Tibial nerve (tissue), 4 donors: ENCODE measurements around the gene S100A1. TPM values are rescaled to one million over a fixed set of nuclear protein-coding genes. Genes with fewer than 3 reads are reported as not detected.
"Not testable (repeated sequence)": the region's sequence is repeated elsewhere in the genome, so short reads cannot be mapped to it uniquely, and the experiment has no call there.

Experiments used
- DNase-seq, 2 donors: peaks; one replicate each; pipeline ENCODE4 v3.0.0-alpha.2; 2019; ENCODE audit warnings: low spot score in 2 of 2
- H3K27ac ChIP-seq, 4 donors: fragments of 200-600 bp; sonication (generic) in 3 of 4; one replicate each; pipeline ENCODE4 v1.5.1; 2017 to 2019; ENCODE audit warnings: mild to moderate bottlenecking in 1 of 4
- H3K27me3 ChIP-seq, 2 donors: fragments of 200-600 bp; sonication (generic) in 1 of 2; one replicate each; pipeline versions ENCODE4 v1.5.1 to v1.6.0; 2017 to 2019
- H3K36me3 ChIP-seq, 3 donors: fragments of 200-600 bp; sonication (generic); one replicate each; pipeline ENCODE4 v1.5.1; 2018 to 2019
- H3K4me1 ChIP-seq, 4 donors: fragments of 200-600 bp; sonication (generic) in 3 of 4; one replicate each; pipeline ENCODE4 v1.5.1; 2017 to 2019
- H3K4me3 ChIP-seq, 4 donors: fragments of 200-600 bp; sonication (generic) in 3 of 4; one replicate each; pipeline ENCODE4 v1.5.1; 2017 to 2019; ENCODE audit warnings: mild to moderate bottlenecking in 1 of 4, moderate library complexity in 1 of 4
- H3K9me3 ChIP-seq, 4 donors: fragments of 200-600 bp; sonication (generic) in 3 of 4; one replicate each; pipeline ENCODE4 v1.5.1; 2017 to 2019
- CTCF ChIP-seq, 5 experiments: fragments of 200-600 bp in 3 of 5; fragments of 450-650 bp in 2 of 5; sonication (generic) in 3 of 5; IDR thresholded peaks; one replicate each; pipeline ENCODE4 v1.5.1; 2016 to 2019; ENCODE audit warnings: antibody characterized with exemption in 5 of 5, mild to moderate bottlenecking in 3 of 5, moderate library complexity in 2 of 5
- EP300 ChIP-seq, 2 donors: sonication (generic); formaldehyde crosslinking; IDR thresholded peaks; one replicate each; pipeline ENCODE4 v1.6.1; 2017; ENCODE audit warnings: antibody characterized with exemption in 2 of 2, mild to moderate bottlenecking in 1 of 2
- POLR2A ChIP-seq, 2 donors: fragments of 450-650 bp; IDR thresholded peaks; one replicate each; pipeline ENCODE4 v1.6.1; 2017; ENCODE audit warnings: antibody characterized with exemption in 2 of 2, mild to moderate bottlenecking in 2 of 2, moderate library complexity in 2 of 2
- WGBS, 2 donors: methylation state at CpG; one replicate each; pipeline ENCODE4 v1.1.5; 2018; 5-methylcytosine and 5-hydroxymethylcytosine counted together
- total RNA-seq, 4 donors: library from RNA; depleted of rRNA; stranded (reverse); fragments of >200 nt; gene quantifications; one replicate each; pipeline ENCODE4 v1.1.0, GENCODE V29; 2016

S100A1 gene
- total RNA-seq, 4 donors from 2014 or later = 41.4 to 102 (median 69.2) TPM

- no peaks in the 10 kb centered on the region for H3K27me3 ChIP-seq
- H3K4me3 ChIP-seq = no peak overlapping the region
- WGBS, 2 donors = 87% methylated on average over 5 of the region's 5 CpGs
- TF ChIP-seq EP300 (IDR thresholded peaks at IDR 0.05) = no peak
- no peak for TF ChIP-seq POLR2A (IDR thresholded peaks at IDR 0.05)
- TF ChIP-seq CTCF (IDR thresholded peaks at IDR 0.05) = no peak
- no peak overlapping the region for H3K27ac ChIP-seq
- no peak for DNase-seq
- H3K9me3 ChIP-seq = no peaks in the 10 kb centered on the region
- peaks cover 2 to 81% (median 43%) of the 10 kb centered on the region in 3 donors for H3K36me3 ChIP-seq
- H3K4me1 ChIP-seq = peaks cover 0 to 13% (median 4%) of the 10 kb centered on the region in 4 donors
Observed at GRCh38 chr1:153663211-153663610, 35.0 kb downstream of the S100A1 start.

GRCh38 chr1:153667439-153667838, 39.2 kb downstream of the S100A1 start:
- DNase-seq = no peak

GRCh38 chr1:153668672-153669071, 40.4 kb downstream of the S100A1 start:
- H3K27me3 ChIP-seq, DNase-seq, H3K4me3 ChIP-seq, H3K9me3 ChIP-seq, H3K27ac ChIP-seq: not testable (repeated sequence)
- H3K36me3 ChIP-seq = peaks cover 2 to 57% (median 37%) of the 10 kb centered on the region in 3 donors
- WGBS, 2 donors = 93 to 94% methylated on average over 8 of the region's 8 CpGs
- peaks cover 0 to 25% (median 9%) of the 10 kb centered on the region in 4 donors for H3K4me1 ChIP-seq

More at GRCh38 chr1:153667439-153667838, 39.2 kb downstream of the S100A1 start:
- Histone ChIP-seq H3K27ac (no peak overlapping the region), H3K4me3 (no peak overlapping the region), H3K4me1 (peaks cover 0 to 25% (median 9%) of the 10 kb centered on the region in 4 donors), H3K9me3 (no peaks in the 10 kb centered on the region), H3K36me3 (peaks cover 2 to 69% (median 37%) of the 10 kb centered on the region in 3 donors), H3K27me3 (no peaks in the 10 kb centered on the region)
- TF ChIP-seq EP300 (IDR thresholded peaks at IDR 0.05) (no peak), POLR2A (IDR thresholded peaks at IDR 0.05) (no peak), CTCF (IDR thresholded peaks at IDR 0.05) (no peak)
- WGBS, 2 donors = 83 to 91% methylated on average over 4 of the region's 4 CpGs

- peak overlapping the region in 2 of 4 donors; percentile 87 to 92 for H3K27ac ChIP-seq
- H3K9me3 ChIP-seq = no peaks in the 10 kb centered on the region
- peaks cover 0 to 25% (median 9%) of the 10 kb centered on the region in 4 donors for H3K4me1 ChIP-seq
- H3K4me3 ChIP-seq = peak overlapping the region in 3 of 4 donors; percentile 46 to 92 (median 78)
- 78 to 79% methylated on average over 6 of the region's 6 CpGs for WGBS, 2 donors
- H3K36me3 ChIP-seq = peaks cover 2 to 48% (median 32%) of the 10 kb centered on the region in 3 donors
- TF ChIP-seq CTCF (IDR thresholded peaks at IDR 0.05) (no peak), POLR2A (IDR thresholded peaks at IDR 0.05) (no peak), EP300 (IDR thresholded peaks at IDR 0.05) (no peak)
- no peaks in the 10 kb centered on the region for H3K27me3 ChIP-seq
- DNase-seq = no peak
Observed at GRCh38 chr1:153669606-153670005, 41.4 kb downstream of the S100A1 start.

- no peaks in the 10 kb centered on the region for H3K27me3 ChIP-seq
- no peak for DNase-seq
- H3K4me1 ChIP-seq = peaks cover 0 to 25% (median 9%) of the 10 kb centered on the region in 4 donors
- H3K27ac ChIP-seq = peak overlapping the region; percentile 73 to 92 (median 86)
- H3K36me3 ChIP-seq = peaks cover 2 to 40% (median 24%) of the 10 kb centered on the region in 3 donors
- WGBS, 2 donors = 1 to 2% methylated on average over 22 of the region's 22 CpGs
- TF ChIP-seq CTCF (IDR thresholded peaks at IDR 0.05) (no peak), POLR2A (IDR thresholded peaks at IDR 0.05) (no peak), EP300 (IDR thresholded peaks at IDR 0.05) (no peak)
- peak overlapping the region; percentile 46 to 92 (median 79) for H3K4me3 ChIP-seq
- no peaks in the 10 kb centered on the region for H3K9me3 ChIP-seq
Observed at GRCh38 chr1:153670257-153670858, 42.1 kb downstream of the S100A1 start.
